Natural killer cell (primary cell): Measurements from ENCODE around the gene WASHC3. TPM values are rescaled to one million over a fixed set of nuclear protein-coding genes. Genes with fewer than 3 reads are reported as not detected.

Experiments
- ATAC-seq, 3 donors: fragments of 150-1000 bp in 2 of 3; fragments of 200-7000 bp in 1 of 3; cut with Tn5 transposase; 1 replicate in 1 of 3; 2 replicates in 2 of 3; pipeline ENCODE4 v1.10.0; 2021; ENCODE audit warnings: mild to moderate bottlenecking in 2 of 3, moderate library complexity in 2 of 3
- DNase-seq, 2 donors: peaks; one replicate each; pipeline versions ENCODE4 v3.0.0 to v3.0.0-alpha.2; 2013 to 2021; ENCODE audit warnings: mixed read lengths in 1 of 2
- H3K27ac ChIP-seq: one replicate; pipeline ENCODE4 v1.5.1; 2013; ENCODE audit warnings: mild to moderate bottlenecking, low read length
- H3K27me3 ChIP-seq: one replicate; pipeline ENCODE4 v1.6.1; 2013; ENCODE audit warnings: low read length; ENCODE audit not compliant: control insufficient read depth, insufficient read depth
- H3K36me3 ChIP-seq: one replicate; pipeline ENCODE4 v1.6.1; 2013; ENCODE audit warnings: low read length; ENCODE audit not compliant: control insufficient read depth, insufficient read depth
- H3K4me1 ChIP-seq: one replicate; pipeline ENCODE4 v1.6.1; 2013; ENCODE audit warnings: low read length; ENCODE audit not compliant: control insufficient read depth, insufficient read depth
- H3K4me3 ChIP-seq: one replicate; pipeline ENCODE4 v1.5.1; 2013; ENCODE audit warnings: low read length
- H3K9me3 ChIP-seq: one replicate; pipeline ENCODE4 v1.6.1; 2013; ENCODE audit warnings: low read length; ENCODE audit not compliant: control insufficient read depth, insufficient read depth
- H3K27ac Mint-ChIP-seq, 2 donors: one replicate each; pipeline ENCODE4 v1.8.0; 2022; ENCODE audit warnings: mild to moderate bottlenecking in 2 of 2, mixed read lengths in 2 of 2, moderate library complexity in 1 of 2
- H3K27me3 Mint-ChIP-seq, 2 donors: one replicate each; pipeline ENCODE4 v1.8.0; 2022; ENCODE audit warnings: low read depth in 2 of 2, mixed read lengths in 2 of 2
- H3K36me3 Mint-ChIP-seq: one replicate; pipeline ENCODE4 v1.8.0; 2022; ENCODE audit warnings: mixed read lengths
- H3K4me1 Mint-ChIP-seq, 2 donors: one replicate each; pipeline ENCODE4 v1.8.0; 2022; ENCODE audit warnings: mixed read lengths in 2 of 2
- H3K4me3 Mint-ChIP-seq: one replicate; pipeline ENCODE4 v1.8.0; 2022; ENCODE audit warnings: mild to moderate bottlenecking, moderate library complexity, mixed read lengths
- H3K9me3 Mint-ChIP-seq, 2 donors: one replicate each; pipeline ENCODE4 v1.8.0; 2022; ENCODE audit warnings: mixed read lengths in 2 of 2
- CTCF ChIP-seq: fragments of 200-600 bp; IDR thresholded peaks from one replicate; pipeline ENCODE4 v1.8.0; 2022; ENCODE audit warnings: antibody characterized with exemption
- WGBS: methylation state at CpG from one replicate; pipeline ENCODE4 v1.1.7; 2013; ENCODE audit warnings: missing lambda C conversion rate; ENCODE audit not compliant: insufficient coverage; 5-methylcytosine and 5-hydroxymethylcytosine counted together
- intact Hi-C: fragments of 100-400 bp; cut with micrococcal nuclease; formaldehyde crosslinking; loops from one replicate; pipeline ENCODE4 v1.14.2; 2022
- total RNA-seq, 4 donors: library from RNA; stranded (reverse); fragments of 120-200 nt in 1 of 4; gene quantifications; one replicate each; pipeline versions ENCODE4 v1.2.3 to v1.2.4, GENCODE V29; 2013 to 2022

WASHC3 gene
- total RNA-seq, 3 donors from 2014 or later (not counting 1 experiment from before 2014, with no cell fraction given): 34.6 to 43.2 (median 41.4) TPM

GRCh38 chr12:102026728-102027127 lies 35.1 kb downstream of the WASHC3 start:
- Histone ChIP-seq H3K36me3 (peaks cover 56% of the 10 kb centered on the region), H3K4me1 (no peaks in the 10 kb centered on the region), H3K9me3 (no peaks in the 10 kb centered on the region), H3K27ac (no peak overlapping the region), H3K27me3 (no peaks in the 10 kb centered on the region), H3K4me3 (no peak overlapping the region)
- H3K9me3 Mint-ChIP-seq: no peaks in the 10 kb centered on the region
- 91% methylated on average over 1 of the region's 1 CpG for WGBS
- H3K27ac Mint-ChIP-seq: no peak overlapping the region
- DNase-seq (no peak), ATAC-seq (no peak)
- H3K36me3 Mint-ChIP-seq: peaks cover 6% of the 10 kb centered on the region
- no peaks in the 10 kb centered on the region for H3K27me3 Mint-ChIP-seq
- intact Hi-C loops: no loop called here
- no peak overlapping the region for H3K4me3 Mint-ChIP-seq
- no peak for TF ChIP-seq CTCF
- peaks cover 0 to 7% of the 10 kb centered on the region in 2 donors for H3K4me1 Mint-ChIP-seq

GRCh38 chr12:102024765-102025164 lies 37.0 kb downstream of the WASHC3 start:
- peaks cover 49% of the 10 kb centered on the region for H3K36me3 ChIP-seq

GRCh38 chr12:102023343-102023930 lies 38.4 kb downstream of the WASHC3 start:
- Mint-ChIP-seq H3K4me1 (peaks cover 6 to 7% of the 10 kb centered on the region in 2 donors), H3K9me3 (no peaks in the 10 kb centered on the region), H3K36me3 (peaks cover 5% of the 10 kb centered on the region), H3K4me3 (no peak overlapping the region), H3K27me3 (no peaks in the 10 kb centered on the region), H3K27ac (no peak overlapping the region)
- Histone ChIP-seq H3K27ac (no peak overlapping the region), H3K4me1 (no peaks in the 10 kb centered on the region), H3K36me3 (peaks cover 40% of the 10 kb centered on the region), H3K4me3 (no peak overlapping the region), H3K9me3 (no peaks in the 10 kb centered on the region), H3K27me3 (no peaks in the 10 kb centered on the region)
- intact Hi-C loops: no loop called here
- DNase-seq: no peak
- 100% methylated on average over 1 of the region's 3 CpGs for WGBS
- no peak for ATAC-seq
- TF ChIP-seq CTCF: no peak

More at GRCh38 chr12:102024765-102025164, 37.0 kb downstream of the WASHC3 start:
- Histone ChIP-seq H3K4me1 (no peaks in the 10 kb centered on the region), H3K27me3 (no peaks in the 10 kb centered on the region), H3K4me3 (no peak overlapping the region), H3K27ac (no peak overlapping the region), H3K9me3 (no peaks in the 10 kb centered on the region)
- H3K27me3 Mint-ChIP-seq: no peaks in the 10 kb centered on the region
- H3K9me3 Mint-ChIP-seq: no peaks in the 10 kb centered on the region
- peaks cover 5 to 7% of the 10 kb centered on the region in 2 donors for H3K4me1 Mint-ChIP-seq
- intact Hi-C loops: no loop called here
- no peak for ATAC-seq
- no peak for TF ChIP-seq CTCF
- H3K36me3 Mint-ChIP-seq: peaks cover 6% of the 10 kb centered on the region
- H3K4me3 Mint-ChIP-seq: no peak overlapping the region
- 94% methylated on average over 2 of the region's 2 CpGs for WGBS
- H3K27ac Mint-ChIP-seq: no peak overlapping the region
- no peak for DNase-seq

- intact Hi-C loops: no loop called here
- Mint-ChIP-seq H3K27me3 (no peaks in the 10 kb centered on the region), H3K4me1 (peaks cover 6 to 7% of the 10 kb centered on the region in 2 donors), H3K9me3 (no peaks in the 10 kb centered on the region), H3K36me3 (no peaks in the 10 kb centered on the region), H3K27ac (no peak overlapping the region), H3K4me3 (no peak overlapping the region)
- TF ChIP-seq CTCF: no peak
- Histone ChIP-seq H3K27ac (no peak overlapping the region), H3K9me3 (no peaks in the 10 kb centered on the region), H3K4me3 (no peak overlapping the region), H3K4me1 (no peaks in the 10 kb centered on the region), H3K27me3 (no peaks in the 10 kb centered on the region), H3K36me3 (peaks cover 46% of the 10 kb centered on the region)
- no peak for ATAC-seq
- no peak for DNase-seq
- WGBS: 100% methylated on average over 1 of the region's 1 CpG
These were observed 39.5 kb downstream of the WASHC3 start for GRCh38 chr12:102022286-102022685.
